GM23248 (cell line): ENCODE results near the gene RCAN1.

Source experiments
- EZH2 ChIP-seq: fragments of 200-600 bp; sonication (generic); IDR thresholded peaks from 2 replicates; pipeline ENCODE4 v1.6.1; 2018; ENCODE audit warnings: antibody characterized with exemption, mild to moderate bottlenecking; ENCODE audit not compliant: insufficient read depth, poor library complexity, severe bottlenecking
- EZH2phosphoT487 ChIP-seq: fragments of 200-600 bp; sonication (generic); IDR thresholded peaks from 2 replicates; pipeline ENCODE4 v1.6.1; 2018; ENCODE audit warnings: antibody characterized with exemption, moderate library complexity, mild to moderate bottlenecking, low read depth; ENCODE audit not compliant: insufficient read depth

DNA sequence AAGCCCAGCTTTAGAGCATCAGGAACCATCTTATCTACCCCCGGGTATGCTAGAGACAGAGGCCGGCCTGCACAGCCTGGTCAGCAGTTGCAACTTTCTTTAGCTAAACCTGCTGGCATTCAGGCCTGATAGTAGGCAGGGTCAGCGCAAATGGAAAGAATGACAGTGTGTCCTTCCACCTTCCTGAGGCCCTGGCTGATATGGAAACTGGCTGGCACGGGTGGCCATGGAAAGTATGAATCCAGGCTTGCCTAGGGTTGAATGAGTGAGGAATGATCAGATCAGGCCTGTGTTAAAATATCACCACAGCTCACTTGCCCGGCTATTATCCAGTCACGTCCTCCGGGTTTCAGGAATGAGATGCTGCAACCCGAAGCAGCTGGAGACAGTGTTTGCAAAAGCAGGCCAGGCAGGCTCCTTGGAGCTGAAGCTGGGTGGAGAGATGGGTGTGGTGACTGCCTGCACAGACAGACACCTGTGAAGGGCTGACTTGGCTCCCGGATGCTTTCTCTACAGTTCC lies 34.7 kb downstream of the RCAN1 start:
- TF ChIP-seq EZH2: no peak
- no peak for TF ChIP-seq EZH2phosphoT487
